GM21576 (cell line): ENCODE measurements around the gene NLGN1.
"Not testable (repeated sequence)": the region's sequence is repeated elsewhere in the genome, so short reads cannot be mapped to it uniquely, and the experiment has no call there.

ENCODE experiments used
- ATAC-seq: cut with Tn5 transposase; IDR thresholded peaks from one replicate; pipeline ENCODE4 v1.9.1; 2021; ENCODE audit warnings: mild to moderate bottlenecking, moderate library complexity; ENCODE audit not compliant: unreplicated experiment

NLGN1 gene

GRCh38 chr3:174204765-174205164, 807.2 kb downstream of the NLGN1 start:
- ATAC-seq, result no peak

GRCh38 chr3:174206607-174207192, 809.2 kb downstream of the NLGN1 start:
- ATAC-seq, result no peak

- no peak for ATAC-seq
These were observed 810.6 kb downstream of the NLGN1 start for GRCh38 chr3:174208161-174208560.

- ATAC-seq, result not testable (repeated sequence)
These were observed 814.4 kb downstream of the NLGN1 start for GRCh38 chr3:174211896-174212295.

- no peak for ATAC-seq
These were observed 817.9 kb downstream of the NLGN1 start for GRCh38 chr3:174215456-174215855.

- no peak for ATAC-seq
These were observed 818.5 kb downstream of the NLGN1 start for GRCh38 chr3:174216019-174216418.

- no peak for ATAC-seq
These were observed 819.6 kb downstream of the NLGN1 start for GRCh38 chr3:174216946-174217718.

GRCh38 chr3:174218016-174218415, 820.5 kb downstream of the NLGN1 start:
- ATAC-seq, result no peak

GRCh38 chr3:174219738-174220137, 822.2 kb downstream of the NLGN1 start:
- no peak for ATAC-seq

- ATAC-seq, result no peak
These were observed 823.4 kb downstream of the NLGN1 start for GRCh38 chr3:174220775-174221554.

- no peak for ATAC-seq
These were observed 825.5 kb downstream of the NLGN1 start for GRCh38 chr3:174223042-174223441.

GRCh38 chr3:174223626-174224025, 826.1 kb downstream of the NLGN1 start:
- ATAC-seq, result no peak

GRCh38 chr3:174229916-174230315, 832.4 kb downstream of the NLGN1 start:
- ATAC-seq, result no peak

- ATAC-seq, result not testable (repeated sequence)
These were observed 834.6 kb downstream of the NLGN1 start for GRCh38 chr3:174232028-174232657.

GRCh38 chr3:174232658-174233429, 835.3 kb downstream of the NLGN1 start:
- no peak for ATAC-seq

- no peak for ATAC-seq
These were observed 836.0 kb downstream of the NLGN1 start for GRCh38 chr3:174233511-174233910.

- no peak for ATAC-seq
These were observed 844.9 kb downstream of the NLGN1 start for GRCh38 chr3:174242311-174243041.

- ATAC-seq, result no peak
These were observed 845.6 kb downstream of the NLGN1 start for GRCh38 chr3:174243171-174243570.

GRCh38 chr3:174247687-174248152, 850.2 kb downstream of the NLGN1 start:
- no peak for ATAC-seq

GRCh38 chr3:174251681-174252080, 854.1 kb downstream of the NLGN1 start:
- ATAC-seq, result no peak
